ENCODE measurements around the gene PSAPL1.

DNA sequence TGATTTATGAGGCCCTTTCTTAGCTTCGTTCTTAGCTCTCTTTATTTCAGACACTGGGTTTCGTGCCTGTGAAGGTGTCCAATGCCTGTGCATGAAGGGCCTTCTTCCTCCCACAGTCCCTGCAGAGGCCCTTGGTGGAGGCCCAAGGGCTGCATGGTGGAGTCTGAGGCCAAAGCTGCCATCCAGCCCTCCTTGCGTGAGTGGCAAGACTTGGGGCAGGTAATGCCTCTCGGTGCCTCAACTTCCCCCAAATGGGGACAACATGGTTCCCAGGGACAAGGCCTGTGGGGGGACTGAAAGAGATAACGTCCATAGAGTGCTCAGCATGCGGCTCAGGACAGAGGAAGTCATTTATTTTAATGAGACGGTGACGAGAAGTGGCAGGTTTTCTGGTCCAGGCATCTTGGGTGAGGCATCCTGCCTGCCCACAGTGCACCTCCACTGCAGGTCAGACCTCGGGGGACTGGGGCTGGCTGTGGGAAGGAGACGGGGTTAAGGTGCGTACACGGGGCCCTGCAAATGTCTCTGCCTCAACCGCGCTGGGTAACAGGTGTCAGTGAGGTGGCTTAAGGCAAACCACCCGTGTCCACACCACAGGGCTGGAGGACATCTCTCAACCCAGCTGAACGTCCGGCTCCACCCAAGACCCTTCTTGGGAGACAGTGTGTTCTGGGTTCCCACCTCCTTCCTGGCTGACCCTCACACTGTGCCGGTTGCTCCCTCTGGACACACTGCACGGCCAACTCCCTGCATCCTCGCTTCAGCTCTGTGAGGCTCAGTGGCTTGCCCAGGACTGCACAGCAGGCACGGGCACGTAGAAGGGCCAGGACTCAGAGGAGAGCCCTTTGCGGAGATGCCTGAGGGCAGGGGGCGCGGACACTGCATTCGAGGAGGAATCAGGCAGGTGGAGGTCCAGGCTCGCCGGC is 50.5 kb downstream of the PSAPL1 start:
- TF ChIP-seq, protein P1, sequence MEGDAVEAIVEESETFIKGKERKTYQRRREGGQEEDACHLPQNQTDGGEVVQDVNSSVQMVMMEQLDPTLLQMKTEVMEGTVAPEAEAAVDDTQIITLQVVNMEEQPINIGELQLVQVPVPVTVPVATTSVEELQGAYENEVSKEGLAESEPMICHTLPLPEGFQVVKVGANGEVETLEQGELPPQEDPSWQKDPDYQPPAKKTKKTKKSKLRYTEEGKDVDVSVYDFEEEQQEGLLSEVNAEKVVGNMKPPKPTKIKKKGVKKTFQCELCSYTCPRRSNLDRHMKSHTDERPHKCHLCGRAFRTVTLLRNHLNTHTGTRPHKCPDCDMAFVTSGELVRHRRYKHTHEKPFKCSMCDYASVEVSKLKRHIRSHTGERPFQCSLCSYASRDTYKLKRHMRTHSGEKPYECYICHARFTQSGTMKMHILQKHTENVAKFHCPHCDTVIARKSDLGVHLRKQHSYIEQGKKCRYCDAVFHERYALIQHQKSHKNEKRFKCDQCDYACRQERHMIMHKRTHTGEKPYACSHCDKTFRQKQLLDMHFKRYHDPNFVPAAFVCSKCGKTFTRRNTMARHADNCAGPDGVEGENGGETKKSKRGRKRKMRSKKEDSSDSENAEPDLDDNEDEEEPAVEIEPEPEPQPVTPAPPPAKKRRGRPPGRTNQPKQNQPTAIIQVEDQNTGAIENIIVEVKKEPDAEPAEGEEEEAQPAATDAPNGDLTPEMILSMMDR (conservative IDR thresholded peaks at IDR 0.05 in 1 of 2, IDR thresholded peaks at IDR 0.05 in 1 of 2; ENCODE audit: low read depth in 1 of 2, low read length in 2 of 2) = no peak
- no peak for TF ChIP-seq EZH2 (IDR thresholded peaks at IDR 0.05; ENCODE audit: low read length, missing control alignments)
